HCT116 (cell line): Measurements from ENCODE around the gene TSSK6. TPM values are rescaled to one million over a fixed set of nuclear protein-coding genes. Genes with fewer than 3 reads are reported as not detected.
A peak's percentile ranks its signal among the peaks of the same experiment; 100 is the strongest.

Source experiments
- ATAC-seq: fragments of 200-7000 bp; cut with Tn5 transposase; 2 replicates; pipeline ENCODE4 v1.9.1; 2020; ENCODE audit warnings: mild to moderate bottlenecking, moderate library complexity
- BruUV-seq: library from RNA; stranded (reverse); fragments of 400-500 nt; replicated peaks from 2 replicates; lab custom pipeline; 2021; lab: Mats Ljungman, UMichigan
- CTCF ChIA-PET: fragments of 300-600 bp; sonication (Branson Sonifier 250); formaldehyde crosslinking; loops from one replicate; lab custom pipeline; 2021; ENCODE audit warnings: antibody characterized with exemption; lab: Charles Lee
- POLR2A ChIA-PET: fragments of 300-600, 350-600 bp; sonication (Branson Sonifier 250); formaldehyde crosslinking; loops from one replicate; lab custom pipeline; 2021; ENCODE audit warnings: antibody characterized with exemption; lab: Charles Lee
- RAD21 ChIA-PET, 2 experiments: fragments of 300-600 bp; sonication (Branson Sonifier 250); formaldehyde crosslinking; loops; one replicate each; lab custom pipeline; 2023; ENCODE audit warnings: low total read pairs in 2 of 2; ENCODE audit not compliant: uncharacterized antibody in 2 of 2, unreplicated experiment in 2 of 2, low non-redundant PET in 1 of 2; lab: Charles Lee
- DNase-seq: peaks from one replicate; pipeline ENCODE4 v3.0.0-alpha.2; 2010; ENCODE audit warnings: low read depth, low spot score
- H2AFZ ChIP-seq: fragments of 200-600 bp; shearing (Covaris generic), sonication (generic); 2 replicates; pipeline ENCODE4 v1.6.1; 2017; ENCODE audit warnings: low read depth, mixed run types, mixed read lengths, antibody characterized with exemption, low read length; ENCODE audit not compliant: poor library complexity, severe bottlenecking
- H3K27ac ChIP-seq: 2 replicates; pipeline ENCODE4 v1.5.1; 2012; ENCODE audit warnings: low read depth, low read length
- H3K27me3 ChIP-seq: fragments of 200-600 bp; sonication (generic); 2 replicates; pipeline ENCODE4 v1.6.1; 2016; ENCODE audit warnings: mixed run types, low read length, mixed read lengths; ENCODE audit not compliant: insufficient read depth
- H3K36me3 ChIP-seq, 2 experiments: fragments of 200-500 bp in 1 of 2; fragments of 200-600 bp in 1 of 2; sonication (Bioruptor generic) in 1 of 2; sonication (generic) in 1 of 2; 2 replicates each; pipeline versions ENCODE4 v1.5.1 to v1.6.1; 2014 to 2016; ENCODE audit warnings: low read length in 2 of 2, inconsistent platforms in 1 of 2, mixed read lengths in 1 of 2, mixed run types in 1 of 2; ENCODE audit not compliant: insufficient read depth in 2 of 2, control insufficient read depth in 1 of 2
- H3K4me1 ChIP-seq, 2 experiments: fragments of 200-600 bp in 1 of 2; sonication (generic) in 1 of 2; 2 replicates each; pipeline versions ENCODE4 v1.5.1 to v1.6.1; 2012 to 2017; ENCODE audit warnings: low read length in 2 of 2, inconsistent platforms in 1 of 2, mild to moderate bottlenecking in 1 of 2, mixed read lengths in 1 of 2, mixed run types in 1 of 2, moderate library complexity in 1 of 2; ENCODE audit not compliant: insufficient read depth in 2 of 2, control insufficient read depth in 1 of 2
- H3K4me2 ChIP-seq: fragments of 200-600 bp; sonication (generic); 2 replicates; pipeline ENCODE4 v1.6.1; 2017; ENCODE audit warnings: mixed run types, low read length, mixed read lengths
- H3K4me3 ChIP-seq, 2 experiments: fragments of 200-600 bp in 1 of 2; sonication (generic) in 1 of 2; replicated peaks in 1 of 2; 2 replicates each; pipeline ENCODE4 v1.5.1; 2011 to 2016; ENCODE audit warnings: low read length in 2 of 2, control low read depth in 1 of 2, low read depth in 1 of 2, mild to moderate bottlenecking in 1 of 2, mixed read lengths in 1 of 2, mixed run types in 1 of 2
- H3K79me2 ChIP-seq: fragments of 200-600 bp; sonication (generic); 2 replicates; pipeline ENCODE4 v1.6.1; 2017; ENCODE audit warnings: mild to moderate bottlenecking, mixed run types, low read length, moderate library complexity, mixed read lengths; ENCODE audit not compliant: insufficient read depth
- H3K9ac ChIP-seq: fragments of 200-600 bp; sonication (generic); 2 replicates; pipeline ENCODE4 v1.6.1; 2016; ENCODE audit warnings: low read length, mixed read lengths
- H3K9me2 ChIP-seq: fragments of 200-600 bp; sonication (generic), shearing (Covaris generic); 2 replicates; pipeline ENCODE4 v1.6.1; 2017; ENCODE audit warnings: mixed run types, mild to moderate bottlenecking, moderate library complexity; ENCODE audit not compliant: insufficient read depth
- H3K9me3 ChIP-seq, 2 experiments: fragments of 200-500 bp in 1 of 2; fragments of 200-600 bp in 1 of 2; sonication (Bioruptor generic) in 1 of 2; sonication (generic) in 1 of 2; 2 replicates each; pipeline ENCODE4 v1.6.1; 2014 to 2017; ENCODE audit warnings: low read length in 2 of 2, mixed read lengths in 2 of 2, inconsistent platforms in 1 of 2, low read depth in 1 of 2, mild to moderate bottlenecking in 1 of 2, mixed run types in 1 of 2, moderate library complexity in 1 of 2; ENCODE audit not compliant: control insufficient read depth in 1 of 2, insufficient read depth in 1 of 2
- H4K20me1 ChIP-seq: fragments of 200-600 bp; sonication (generic), shearing (Covaris generic); 2 replicates; pipeline ENCODE4 v1.6.1; 2017; ENCODE audit warnings: mixed run types, mild to moderate bottlenecking, moderate library complexity; ENCODE audit not compliant: insufficient read depth
- CBX3 ChIP-seq: IDR thresholded peaks from 2 replicates; pipeline ENCODE4 v1.6.1; 2012; ENCODE audit warnings: low read depth
- CTCF ChIP-seq, 3 experiments: fragments of 200-600 bp in 1 of 3; sonication (generic) in 1 of 3; IDR thresholded peaks in 2 of 3; conservative IDR thresholded peaks in 1 of 3; 2 replicates each; pipeline ENCODE4 v1.5.1; 2012 to 2017; ENCODE audit warnings: low read depth in 2 of 3, low read length in 2 of 3, antibody characterized with exemption in 1 of 3, borderline replicate concordance in 1 of 3, control low read depth in 1 of 3, mild to moderate bottlenecking in 1 of 3, mixed read lengths in 1 of 3, mixed run types in 1 of 3, moderate library complexity in 1 of 3; ENCODE audit not compliant: insufficient read depth in 1 of 3
- EGR1 ChIP-seq: IDR thresholded peaks from 2 replicates; pipeline ENCODE4 v1.6.1; 2012; ENCODE audit warnings: low read depth
- ELF1 ChIP-seq: IDR thresholded peaks from 2 replicates; pipeline ENCODE4 v1.6.1; 2012; ENCODE audit warnings: low read depth, borderline replicate concordance
- EZH2 ChIP-seq: fragments of 200-600 bp; sonication (generic); IDR thresholded peaks from 2 replicates; pipeline ENCODE4 v1.6.1; 2017; ENCODE audit warnings: antibody characterized with exemption, mixed run types
- POLR2A ChIP-seq: IDR thresholded peaks from 2 replicates; pipeline ENCODE4 v1.7.0; 2011; ENCODE audit warnings: borderline replicate concordance; ENCODE audit not compliant: insufficient read depth, insufficient read length; ENCODE audit errors: extremely low read depth
- POLR2AphosphoS5 ChIP-seq: IDR thresholded peaks from 2 replicates; pipeline ENCODE4 v1.6.1; 2011; ENCODE audit warnings: mild to moderate bottlenecking, low read depth, low read length, moderate library complexity
- RAD21 ChIP-seq: IDR thresholded peaks from 2 replicates; pipeline ENCODE4 v1.6.1; 2012; ENCODE audit warnings: low read depth, mild to moderate bottlenecking
- SIN3A ChIP-seq: IDR thresholded peaks from 2 replicates; pipeline ENCODE4 v1.6.1; 2012; ENCODE audit warnings: low read depth
- TCF7L2 ChIP-seq: IDR thresholded peaks from 2 replicates; pipeline ENCODE4 v1.7.0; 2011; ENCODE audit warnings: borderline replicate concordance, inconsistent platforms; ENCODE audit not compliant: insufficient read depth, insufficient read length; ENCODE audit errors: extremely low read depth
- YY1 ChIP-seq: IDR thresholded peaks from 2 replicates; pipeline ENCODE4 v1.6.1; 2011; ENCODE audit warnings: low read length, low read depth, moderate library complexity, mild to moderate bottlenecking; ENCODE audit not compliant: insufficient replicate concordance; ENCODE audit errors: extremely low read depth
- ZBTB33 ChIP-seq: IDR thresholded peaks from 2 replicates; pipeline ENCODE4 v1.6.1; 2011; ENCODE audit warnings: mild to moderate bottlenecking, low read length, moderate library complexity; ENCODE audit not compliant: insufficient replicate concordance; ENCODE audit errors: extremely low read depth
- ZFX ChIP-seq: fragments of 450-650 bp; IDR thresholded peaks from 2 replicates; pipeline ENCODE4 v1.6.1; 2017
- intact Hi-C: fragments of 100-400 bp; cut with micrococcal nuclease; formaldehyde crosslinking; loops from 2 replicates; pipeline ENCODE4 v1.10.0; 2022
- total RNA-seq: library from RNA; stranded (reverse); gene quantifications from one replicate; pipeline ENCODE4 v1.2.1, GENCODE V29; 2021; ENCODE audit not compliant: unreplicated experiment
- TF ChIP-seq, protein P1 (sequence below): IDR thresholded peaks from 2 replicates; pipeline ENCODE4 v1.6.1; 2012

The TSSK6 gene
- total RNA-seq, 1 experiment from 2014 or later, result 4.1 TPM

DNA sequence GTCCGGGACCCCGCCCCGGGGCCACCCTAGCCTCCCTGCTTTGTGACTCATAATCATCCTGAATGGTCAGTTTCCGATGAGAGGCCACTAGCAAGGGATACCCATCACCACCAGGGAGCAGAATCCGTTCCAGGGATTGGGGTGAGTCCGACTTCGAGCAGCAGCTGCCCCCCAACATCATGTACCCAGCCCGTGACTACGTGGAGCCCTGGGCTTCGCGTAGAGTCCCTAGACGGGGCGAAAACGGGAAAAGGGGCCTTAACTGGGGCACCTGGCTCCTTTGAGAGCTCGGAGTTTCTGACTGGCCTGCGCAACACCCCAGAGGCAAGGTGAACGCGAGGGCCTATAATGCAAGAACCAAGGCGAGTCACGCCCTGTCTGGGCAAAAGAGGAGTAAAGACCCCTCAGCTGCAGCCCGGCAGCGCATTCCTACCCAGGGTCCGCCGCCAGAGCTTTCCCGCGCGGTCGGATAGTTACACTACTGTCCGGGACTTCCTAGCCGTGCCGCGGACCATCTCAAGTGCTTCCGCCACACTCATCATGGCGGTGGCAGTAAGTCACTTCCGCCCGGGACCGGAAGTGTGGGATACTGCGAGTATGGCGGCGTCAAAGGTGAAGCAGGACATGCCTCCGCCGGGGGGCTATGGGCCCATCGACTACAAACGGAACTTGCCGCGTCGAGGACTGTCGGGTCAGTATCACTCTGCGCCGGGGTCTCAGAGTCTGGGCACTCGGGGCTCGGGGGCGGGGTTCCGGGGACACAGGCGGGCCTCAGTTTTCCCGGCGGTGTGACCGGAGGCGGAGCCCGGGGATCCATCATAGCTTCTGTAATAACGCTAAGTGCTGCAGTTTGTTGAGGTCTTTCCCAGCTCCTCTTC lies 533 bp upstream of the TSSK6 start, which contains the start of gene NDUFA13:
TSS of gene NDUFA13 (plus strand) at position 584 of the 878 bp plus-strand sequence. CDS start at position 598, 14 bp downstream.
- Histone ChIP-seq H3K9me2 (no peaks in the 10 kb centered on the region), H3K9me3 (no peaks in the 10 kb centered on the region), H3K36me3 (peaks cover 7 to 15% of the 10 kb centered on the region in 2 experiments; a peak in 3 of 4 replicates), H3K4me3 (peak within 1 kb of the TSS; percentile 69 to 98), H2AFZ (no peak within 1 kb of the TSS), H3K4me2 (peak within 1 kb of the TSS; percentile 89), H3K27me3 (no peaks in the 10 kb centered on the region), H4K20me1 (no peaks in the 10 kb centered on the region), H3K4me1 (peaks cover 7 to 24% of the 10 kb centered on the region in 2 experiments), H3K79me2 (peaks cover 47% of the 10 kb centered on the region), H3K9ac (peak within 1 kb of the TSS; percentile 89), H3K27ac (peak within 1 kb of the TSS; percentile 88)
- peak; percentile 85 for ATAC-seq
- POLR2A ChIA-PET, result interaction anchor here (0.6 to 1.5 kb wide), 3 partner anchors 25 to 151 kb away, joined by 3 to 4 read pairs (median 3); partner anchors contain the start of gene GATAD2A
- CTCF ChIA-PET, result interaction anchor here (0.8 to 1.6 kb wide), 4 partner anchors 16 to 128 kb away, joined by 3 to 4 read pairs (median 3); partner anchors contain the start of gene GMIP
- TF ChIP-seq TCF7L2 (peak; percentile 58), POLR2AphosphoS5 (peak; percentile 97), RAD21 (no peak), YY1 (peak; percentile 99), EGR1 (peak; percentile 84), ZBTB33 (no peak), SIN3A (0 out of 2 replicates have a peak, but pooled peaks have one; percentile 22), CTCF (IDR thresholded peaks at IDR 0.05 in 2 of 3, conservative IDR thresholded peaks at IDR 0.05 in 1 of 3; ENCODE audit: borderline replicate concordance in 1 of 3, insufficient read depth in 1 of 3, low read depth in 2 of 3, low read length in 2 of 3) (peak in 2 of 3 experiments; percentile 33 to 45; a peak in 4 of 6 replicates), POLR2A (peak; percentile 89), EZH2 (no peak), ELF1 (peak; percentile 100), ZFX (peak; percentile 82; the same call in 1 of the 2 replicates), CBX3 (0 out of 2 replicates have a peak, but pooled peaks have one; percentile 10)
- TF ChIP-seq, protein P1, sequence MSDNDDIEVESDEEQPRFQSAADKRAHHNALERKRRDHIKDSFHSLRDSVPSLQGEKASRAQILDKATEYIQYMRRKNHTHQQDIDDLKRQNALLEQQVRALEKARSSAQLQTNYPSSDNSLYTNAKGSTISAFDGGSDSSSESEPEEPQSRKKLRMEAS, result peak; percentile 73
- DNase-seq, result peak; percentile 85
- RAD21 ChIA-PET, result interaction anchor here in 1 of 2 experiments (0.9 kb wide), 1 partner anchor 26 kb away, joined by 3 read pairs; no protein-coding TSS in a partner anchor
- BruUV-seq, result TSS peak; percentile 91
- intact Hi-C loops, result no loop called here
